Astrocyte of the spinal cord (primary cell): ENCODE measurements around the gene TMEM154.

Experiments
- DNase-seq: peaks from one replicate; pipeline ENCODE4 v3.0.0; 2011; ENCODE audit warnings: low read depth, low spot score
- H3K4me3 ChIP-seq: 2 replicates; pipeline ENCODE4 v1.5.1; 2011; ENCODE audit warnings: low read depth, mild to moderate bottlenecking, low read length, moderate library complexity
- in situ Hi-C: cut with HindIII; loops from 2 replicates; pipeline ENCODE4 v1.10.0; 2017; ENCODE audit warnings: low sequenced_read_pairs
- TF ChIP-seq, protein P1 (sequence below): IDR thresholded peaks from 2 replicates; pipeline ENCODE4 v1.5.1; 2012; ENCODE audit warnings: low read depth, mild to moderate bottlenecking, low read length, inconsistent platforms

Gene TMEM154

DNA sequence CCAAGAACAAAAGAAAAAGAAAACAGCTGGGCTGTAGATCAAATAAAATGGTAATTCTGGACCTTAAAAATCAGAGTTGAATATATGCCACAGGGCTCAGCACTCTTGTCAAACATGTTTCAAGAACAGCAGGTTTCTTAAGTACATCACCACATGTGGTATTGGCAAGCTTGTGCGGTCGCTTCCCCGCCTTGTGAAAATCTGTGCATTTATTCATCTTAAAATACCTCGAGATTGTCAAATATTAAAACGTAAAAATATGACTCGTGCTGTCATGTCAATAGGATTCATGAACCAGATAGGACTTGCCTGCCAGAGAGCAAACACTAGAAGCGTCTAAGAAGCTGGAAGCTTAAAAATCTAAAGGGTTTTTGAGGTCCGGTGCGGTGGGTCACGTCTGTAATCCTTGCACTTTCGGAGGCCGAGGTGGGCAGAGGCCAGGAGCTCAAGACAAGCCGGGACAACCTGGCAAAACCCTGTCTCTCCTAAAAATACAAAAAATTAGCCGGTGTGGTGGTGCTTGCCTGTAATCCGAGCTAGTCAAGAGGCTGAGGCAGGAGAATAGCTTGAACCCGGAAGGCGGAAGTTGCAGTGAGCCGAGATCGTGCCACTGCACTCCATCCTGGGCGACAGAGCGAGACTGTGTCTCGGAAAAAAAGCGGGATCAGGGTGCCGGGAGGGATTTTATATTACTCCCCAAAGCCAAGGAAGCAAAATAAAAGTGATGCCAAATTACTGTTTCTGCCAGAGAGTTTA lies 40.2 kb upstream of the TMEM154 start:
- H3K4me3 ChIP-seq, result no peak overlapping the region
- in situ Hi-C loops, result no loop called here
- no peak for DNase-seq
- TF ChIP-seq, protein P1, sequence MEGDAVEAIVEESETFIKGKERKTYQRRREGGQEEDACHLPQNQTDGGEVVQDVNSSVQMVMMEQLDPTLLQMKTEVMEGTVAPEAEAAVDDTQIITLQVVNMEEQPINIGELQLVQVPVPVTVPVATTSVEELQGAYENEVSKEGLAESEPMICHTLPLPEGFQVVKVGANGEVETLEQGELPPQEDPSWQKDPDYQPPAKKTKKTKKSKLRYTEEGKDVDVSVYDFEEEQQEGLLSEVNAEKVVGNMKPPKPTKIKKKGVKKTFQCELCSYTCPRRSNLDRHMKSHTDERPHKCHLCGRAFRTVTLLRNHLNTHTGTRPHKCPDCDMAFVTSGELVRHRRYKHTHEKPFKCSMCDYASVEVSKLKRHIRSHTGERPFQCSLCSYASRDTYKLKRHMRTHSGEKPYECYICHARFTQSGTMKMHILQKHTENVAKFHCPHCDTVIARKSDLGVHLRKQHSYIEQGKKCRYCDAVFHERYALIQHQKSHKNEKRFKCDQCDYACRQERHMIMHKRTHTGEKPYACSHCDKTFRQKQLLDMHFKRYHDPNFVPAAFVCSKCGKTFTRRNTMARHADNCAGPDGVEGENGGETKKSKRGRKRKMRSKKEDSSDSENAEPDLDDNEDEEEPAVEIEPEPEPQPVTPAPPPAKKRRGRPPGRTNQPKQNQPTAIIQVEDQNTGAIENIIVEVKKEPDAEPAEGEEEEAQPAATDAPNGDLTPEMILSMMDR, result no peak

DNA sequence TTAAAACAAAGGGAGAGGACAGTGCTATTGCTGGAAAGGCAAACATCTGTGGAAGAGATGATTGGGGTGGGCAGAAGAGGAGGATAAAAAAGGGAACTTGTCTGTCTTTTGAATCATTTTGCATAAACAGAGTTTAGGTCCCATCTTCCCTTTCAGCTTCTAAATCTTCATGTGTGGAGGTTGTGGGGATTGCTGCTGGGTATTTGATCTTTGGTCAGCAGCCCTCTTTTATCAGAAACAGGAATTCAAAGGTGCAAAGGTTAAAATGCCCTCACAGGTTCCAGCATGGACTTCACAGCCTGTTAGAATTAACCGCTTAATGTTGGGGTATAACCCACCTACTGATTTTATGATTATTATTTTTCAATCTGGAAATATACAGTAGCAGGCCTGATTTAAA lies 39.5 kb upstream of the TMEM154 start:
- H3K4me3 ChIP-seq, result no peak overlapping the region
- TF ChIP-seq, protein P1, result no peak
- in situ Hi-C loops, result no loop called here
- DNase-seq, result no peak

GRCh38 chr4:152715076-152715475 lies 35.3 kb upstream of the TMEM154 start:
- no peak overlapping the region for H3K4me3 ChIP-seq
- TF ChIP-seq, protein P1, result no peak
- DNase-seq, result no peak
- in situ Hi-C loops, result no loop called here

GRCh38 chr4:152713951-152714705 lies 34.3 kb upstream of the TMEM154 start:
- in situ Hi-C loops, result no loop called here
- DNase-seq, result no peak

DNA sequence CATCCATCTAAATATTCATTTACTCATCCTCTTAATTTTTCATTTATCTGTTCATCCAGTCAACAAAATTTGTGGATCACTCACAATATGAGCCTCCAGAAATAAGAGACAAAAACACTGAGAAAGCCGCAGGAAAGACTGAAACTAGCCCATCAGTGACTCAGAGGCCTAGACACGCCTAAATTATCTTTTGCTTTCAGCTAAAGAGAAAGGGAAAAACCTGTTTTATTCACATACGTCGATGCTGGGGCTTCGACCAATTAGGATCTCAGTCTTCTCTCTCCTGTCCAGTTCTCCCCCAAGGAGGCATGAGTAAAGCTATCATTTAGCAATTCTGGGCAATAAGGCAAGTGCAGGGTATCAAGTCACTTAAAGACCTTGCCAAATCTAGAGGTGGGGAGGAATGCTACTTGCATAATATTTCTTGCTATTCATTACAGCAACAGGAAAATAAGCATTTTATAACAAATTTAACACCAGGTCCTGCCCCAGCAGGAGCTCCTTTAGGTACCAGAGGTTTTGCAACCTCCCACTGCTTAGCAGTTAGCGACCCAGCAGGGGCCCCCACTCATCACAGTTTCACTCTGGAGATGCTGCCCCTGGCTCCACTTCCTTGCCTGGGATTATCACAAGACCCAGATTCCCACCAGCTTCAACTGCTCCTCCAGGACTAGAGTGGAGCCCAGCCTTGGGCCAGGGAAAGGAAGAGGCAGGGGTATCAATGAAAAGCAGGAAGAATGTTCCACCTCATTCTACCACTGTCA lies 30.1 kb upstream of the TMEM154 start:
- no peak for DNase-seq
- in situ Hi-C loops, result no loop called here
- TF ChIP-seq, protein P1, result no peak
- no peak overlapping the region for H3K4me3 ChIP-seq

More at GRCh38 chr4:152713951-152714705, 34.3 kb upstream of the TMEM154 start:
- TF ChIP-seq, protein P1, result no peak
- no peak overlapping the region for H3K4me3 ChIP-seq

- no peak overlapping the region for H3K4me3 ChIP-seq
- in situ Hi-C loops, result no loop called here
- no peak for DNase-seq
- TF ChIP-seq, protein P1, result no peak
Observed at GRCh38 chr4:152708796-152709195, 29.0 kb upstream of the TMEM154 start.
